Astrocyte (in vitro differentiated cells and primary cell): Measurements from ENCODE around the gene ZNF687. TPM values are rescaled to one million over a fixed set of nuclear protein-coding genes. Genes with fewer than 3 reads are reported as not detected.

Experiments used
- DNase-seq: peaks from one replicate; pipeline ENCODE4 v3.0.0-alpha.2; 2010; ENCODE audit warnings: low read depth
- FAIRE-seq: peaks from 2 replicates; lab custom pipeline; 2011; peaks lifted over from hg19 to GRCh38; lab: Jason Lieb, UNC
- H2AFZ ChIP-seq: 2 replicates; pipeline ENCODE4 v1.6.0; 2012; ENCODE audit warnings: low read depth, low read length, inconsistent platforms
- H3K27ac ChIP-seq: 2 replicates; pipeline ENCODE4 v1.5.1; 2011; ENCODE audit warnings: low read depth, low read length, inconsistent platforms
- H3K27me3 ChIP-seq: 2 replicates; pipeline ENCODE4 v1.6.0; 2011; ENCODE audit warnings: low read length, inconsistent platforms; ENCODE audit not compliant: insufficient read depth
- H3K36me3 ChIP-seq: 2 replicates; pipeline ENCODE4 v1.5.1; 2011; ENCODE audit warnings: low read length, inconsistent platforms; ENCODE audit not compliant: insufficient read depth
- H3K4me1 ChIP-seq: 2 replicates; pipeline ENCODE4 v1.5.1; 2011; ENCODE audit warnings: low read length, inconsistent platforms; ENCODE audit not compliant: insufficient read depth
- H3K4me2 ChIP-seq: 2 replicates; pipeline ENCODE4 v1.6.0; 2012; ENCODE audit warnings: low read length, inconsistent platforms
- H3K4me3 ChIP-seq: 2 replicates; pipeline ENCODE4 v1.5.1; 2011; ENCODE audit warnings: low read depth, mild to moderate bottlenecking, low read length, inconsistent platforms; ENCODE audit not compliant: insufficient read depth
- H3K79me2 ChIP-seq: 2 replicates; pipeline ENCODE4 v1.6.0; 2012; ENCODE audit warnings: mild to moderate bottlenecking, low read length, inconsistent platforms; ENCODE audit not compliant: insufficient read depth
- H3K9ac ChIP-seq: 2 replicates; pipeline ENCODE4 v1.6.0; 2012; ENCODE audit warnings: mild to moderate bottlenecking, low read length, inconsistent platforms
- H3K9me3 ChIP-seq: 2 replicates; pipeline ENCODE4 v1.5.1; 2012; ENCODE audit warnings: low read depth, mild to moderate bottlenecking, low read length, inconsistent platforms; ENCODE audit not compliant: insufficient read depth
- H4K20me1 ChIP-seq: 2 replicates; pipeline ENCODE4 v1.6.0; 2012; ENCODE audit warnings: low read length, inconsistent platforms; ENCODE audit not compliant: insufficient read depth
- H3K27ac Mint-ChIP-seq: one replicate; pipeline ENCODE4 v1.8.0; 2021; ENCODE audit warnings: mild to moderate bottlenecking, mixed read lengths; ENCODE audit not compliant: unreplicated experiment
- H3K27me3 Mint-ChIP-seq: one replicate; pipeline ENCODE4 v1.8.0; 2021; ENCODE audit warnings: low read depth, mixed read lengths; ENCODE audit not compliant: unreplicated experiment
- H3K36me3 Mint-ChIP-seq: one replicate; pipeline ENCODE4 v1.8.0; 2021; ENCODE audit warnings: low read depth, mixed read lengths; ENCODE audit not compliant: unreplicated experiment
- H3K4me1 Mint-ChIP-seq: one replicate; pipeline ENCODE4 v1.8.0; 2021; ENCODE audit warnings: low read depth, mixed read lengths; ENCODE audit not compliant: unreplicated experiment
- H3K4me3 Mint-ChIP-seq: one replicate; pipeline ENCODE4 v1.8.0; 2021; ENCODE audit warnings: mild to moderate bottlenecking, moderate library complexity, mixed read lengths; ENCODE audit not compliant: unreplicated experiment
- H3K9me3 Mint-ChIP-seq: one replicate; pipeline ENCODE4 v1.8.0; 2021; ENCODE audit warnings: mild to moderate bottlenecking, mixed read lengths; ENCODE audit not compliant: unreplicated experiment
- CTCF ChIP-seq: IDR thresholded peaks from 2 replicates; pipeline ENCODE4 v1.5.1; 2011; ENCODE audit warnings: low read depth, mild to moderate bottlenecking, inconsistent platforms, low read length, moderate library complexity; ENCODE audit not compliant: insufficient read depth
- EZH2 ChIP-seq: IDR thresholded peaks from 2 replicates; pipeline ENCODE4 v1.6.1; 2012; ENCODE audit warnings: mild to moderate bottlenecking, low read length, inconsistent platforms; ENCODE audit not compliant: insufficient read depth
- total RNA-seq: library from RNA; stranded (reverse); gene quantifications from 2 replicates; pipeline ENCODE4 v1.2.1, GENCODE V29; 2021

ZNF687 gene
- total RNA-seq, 1 donor from 2014 or later, result 15.4 TPM

- DNase-seq, result peak; percentile 63
- Mint-ChIP-seq H3K36me3 (peaks cover 12% of the 10 kb centered on the region), H3K27ac (peak overlapping the region; percentile 69), H3K4me3 (no peak overlapping the region), H3K9me3 (no peaks in the 10 kb centered on the region), H3K4me1 (peaks cover 17% of the 10 kb centered on the region), H3K27me3 (no peaks in the 10 kb centered on the region)
- peaks cover 24% of the 10 kb centered on the region for H3K79me2 ChIP-seq
- no peak overlapping the region for H3K9ac ChIP-seq
- no peak overlapping the region for H3K27ac ChIP-seq
- H3K36me3 ChIP-seq, result peaks cover 29% of the 10 kb centered on the region
- no peak overlapping the region for H3K4me3 ChIP-seq
- TF ChIP-seq EZH2 (no peak), CTCF (peak; percentile 97)
- peaks cover 13% of the 10 kb centered on the region for H4K20me1 ChIP-seq
- FAIRE-seq, result no peak
- H3K4me1 ChIP-seq, result peaks cover 7% of the 10 kb centered on the region
- H3K9me3 ChIP-seq, result no peaks in the 10 kb centered on the region
- no peak overlapping the region for H3K4me2 ChIP-seq
- H2AFZ ChIP-seq, result no peak overlapping the region
- no peaks in the 10 kb centered on the region for H3K27me3 ChIP-seq
Observed at GRCh38 chr1:151251656-151252470, 30.2 kb upstream of the ZNF687 start.

- Mint-ChIP-seq H3K27ac (peak within 1 kb of the TSS; percentile 67), H3K9me3 (no peaks in the 10 kb centered on the region), H3K4me3 (peak within 1 kb of the TSS; percentile 88), H3K27me3 (no peaks in the 10 kb centered on the region), H3K4me1 (peaks cover 16% of the 10 kb centered on the region), H3K36me3 (peaks cover 2% of the 10 kb centered on the region)
- Histone ChIP-seq H3K4me2 (peak within 1 kb of the TSS; percentile 97), H3K36me3 (peaks cover 10% of the 10 kb centered on the region), H3K9ac (peak within 1 kb of the TSS; percentile 96), H3K4me3 (peak within 1 kb of the TSS; percentile 91), H3K27me3 (no peaks in the 10 kb centered on the region), H2AFZ (peak within 1 kb of the TSS; percentile 81), H3K9me3 (no peaks in the 10 kb centered on the region), H4K20me1 (peaks cover 36% of the 10 kb centered on the region), H3K4me1 (peaks cover 7% of the 10 kb centered on the region), H3K79me2 (peaks cover 51% of the 10 kb centered on the region), H3K27ac (peak within 1 kb of the TSS; percentile 90)
- TF ChIP-seq EZH2 (no peak), CTCF (no peak)
- DNase-seq (peak; percentile 92), FAIRE-seq (no peak)
Observed at GRCh38 chr1:151254217-151255213, 27.6 kb upstream of the ZNF687 start, which contains the start of gene PSMD4. Gene PSMD4, plus strand, starts transcription at chr1:151254734. Its CDS starts 49 bp downstream, at chr1:151254783.
